MM.1S (cell line): Measurements from ENCODE around the gene EXOC8.

Experiments used
- DNase-seq: peaks from one replicate; pipeline ENCODE4 v3.0.0-alpha.2; 2015
- H2AFZ ChIP-seq: fragments of 300-600 bp; sonication (generic); 2 replicates; pipeline ENCODE4 v1.6.0; 2016; ENCODE audit warnings: antibody characterized with exemption, low read length
- H3F3A ChIP-seq: fragments of 300-600 bp; sonication (generic); 2 replicates; pipeline ENCODE4 v1.6.1; 2016; ENCODE audit warnings: mild to moderate bottlenecking, antibody characterized with exemption, low read length, moderate library complexity, mixed read lengths; ENCODE audit not compliant: insufficient read depth
- H3K27ac ChIP-seq: fragments of 300-600 bp; sonication (generic); 2 replicates; pipeline ENCODE4 v1.5.1; 2016; ENCODE audit warnings: mild to moderate bottlenecking, low read length
- H3K27me3 ChIP-seq: fragments of 300-600 bp; sonication (generic); replicated peaks from 2 replicates; pipeline ENCODE4 v1.6.0; 2016; ENCODE audit warnings: low read length; ENCODE audit not compliant: insufficient read depth
- H3K36me3 ChIP-seq: fragments of 300-600 bp; sonication (generic); replicated peaks from 2 replicates; pipeline ENCODE4 v1.6.1; 2016; ENCODE audit warnings: mild to moderate bottlenecking, low read length, mixed read lengths; ENCODE audit not compliant: insufficient read depth
- H3K4me1 ChIP-seq: fragments of 300-600 bp; sonication (generic); 2 replicates; pipeline ENCODE4 v1.6.1; 2016; ENCODE audit warnings: low read length, mixed read lengths
- H3K4me2 ChIP-seq: fragments of 300-600 bp; sonication (generic); 2 replicates; pipeline ENCODE4 v1.6.0; 2016; ENCODE audit warnings: low read depth, low read length
- H3K4me3 ChIP-seq: fragments of 300-600 bp; sonication (generic); 2 replicates; pipeline ENCODE4 v1.5.1; 2016; ENCODE audit warnings: low read length, mixed read lengths
- H3K79me2 ChIP-seq: fragments of 300-600 bp; sonication (generic); 2 replicates; pipeline ENCODE4 v1.6.1; 2016; ENCODE audit warnings: mixed run types, low read length, mixed read lengths
- H3K9ac ChIP-seq: fragments of 300-600 bp; sonication (generic); 2 replicates; pipeline ENCODE4 v1.6.1; 2016; ENCODE audit warnings: low read length, mixed read lengths
- H3K9me2 ChIP-seq: fragments of 300-600 bp; sonication (generic); replicated peaks from 2 replicates; pipeline ENCODE4 v1.6.1; 2016; ENCODE audit warnings: mild to moderate bottlenecking, low read length, mixed read lengths; ENCODE audit not compliant: insufficient read depth
- H3K9me3 ChIP-seq: fragments of 300-600 bp; sonication (generic); replicated peaks from 2 replicates; pipeline ENCODE4 v1.6.1; 2016; ENCODE audit warnings: mild to moderate bottlenecking, low read length, mixed read lengths; ENCODE audit not compliant: insufficient read depth
- H4K20me1 ChIP-seq: fragments of 300-600 bp; sonication (generic); 2 replicates; pipeline ENCODE4 v1.6.1; 2016; ENCODE audit warnings: mild to moderate bottlenecking, low read length, moderate library complexity, mixed read lengths; ENCODE audit not compliant: insufficient read depth
- EZH2 ChIP-seq: fragments of 300-600 bp; sonication (generic); optimal IDR thresholded peaks from 2 replicates; pipeline ENCODE3; 2017; ENCODE audit warnings: low read depth, mild to moderate bottlenecking, antibody characterized with exemption, low read length, mixed read lengths
- EZH2phosphoT487 ChIP-seq: fragments of 300-600 bp; sonication (generic); IDR thresholded peaks from 2 replicates; pipeline ENCODE4 v1.6.1; 2018; ENCODE audit warnings: antibody characterized with exemption, low read length
- TF ChIP-seq, protein P1 (sequence below): fragments of 300-600 bp; sonication (generic); IDR thresholded peaks from 2 replicates; pipeline ENCODE4 v1.5.1; 2016; ENCODE audit warnings: antibody characterized with exemption, low read length, mixed read lengths

EXOC8 gene

DNA sequence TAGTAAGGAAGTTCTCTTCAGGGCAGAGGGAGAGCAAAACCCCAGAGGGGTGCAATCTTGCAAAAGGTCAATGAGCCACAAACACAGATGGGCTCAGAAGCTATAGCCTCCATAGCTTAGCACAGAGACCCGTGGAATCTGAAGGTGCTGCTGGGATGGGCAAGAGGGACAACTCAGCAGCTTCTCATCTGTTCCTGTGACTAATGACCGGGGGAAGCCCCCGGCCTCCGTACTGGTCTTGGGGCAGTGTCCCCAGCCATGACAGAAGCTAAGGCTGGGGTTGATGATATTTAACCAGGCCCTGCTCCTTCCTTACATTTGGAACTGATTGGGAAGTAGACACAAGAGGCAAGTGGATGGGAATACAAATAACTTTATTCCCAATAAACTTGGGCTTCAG, 19.1 kb downstream of the EXOC8 start:
- no peak overlapping the region for H3K4me3 ChIP-seq
- no peaks in the 10 kb centered on the region for H3K79me2 ChIP-seq
- DNase-seq: no peak
- H3K36me3 ChIP-seq: no peaks in the 10 kb centered on the region
- no peaks in the 10 kb centered on the region for H3K9me3 ChIP-seq
- no peaks in the 10 kb centered on the region for H3F3A ChIP-seq
- H2AFZ ChIP-seq: no peak overlapping the region
- no peaks in the 10 kb centered on the region for H3K27me3 ChIP-seq
- H3K9ac ChIP-seq: no peak overlapping the region
- no peak overlapping the region for H3K4me2 ChIP-seq
- TF ChIP-seq, protein P1, sequence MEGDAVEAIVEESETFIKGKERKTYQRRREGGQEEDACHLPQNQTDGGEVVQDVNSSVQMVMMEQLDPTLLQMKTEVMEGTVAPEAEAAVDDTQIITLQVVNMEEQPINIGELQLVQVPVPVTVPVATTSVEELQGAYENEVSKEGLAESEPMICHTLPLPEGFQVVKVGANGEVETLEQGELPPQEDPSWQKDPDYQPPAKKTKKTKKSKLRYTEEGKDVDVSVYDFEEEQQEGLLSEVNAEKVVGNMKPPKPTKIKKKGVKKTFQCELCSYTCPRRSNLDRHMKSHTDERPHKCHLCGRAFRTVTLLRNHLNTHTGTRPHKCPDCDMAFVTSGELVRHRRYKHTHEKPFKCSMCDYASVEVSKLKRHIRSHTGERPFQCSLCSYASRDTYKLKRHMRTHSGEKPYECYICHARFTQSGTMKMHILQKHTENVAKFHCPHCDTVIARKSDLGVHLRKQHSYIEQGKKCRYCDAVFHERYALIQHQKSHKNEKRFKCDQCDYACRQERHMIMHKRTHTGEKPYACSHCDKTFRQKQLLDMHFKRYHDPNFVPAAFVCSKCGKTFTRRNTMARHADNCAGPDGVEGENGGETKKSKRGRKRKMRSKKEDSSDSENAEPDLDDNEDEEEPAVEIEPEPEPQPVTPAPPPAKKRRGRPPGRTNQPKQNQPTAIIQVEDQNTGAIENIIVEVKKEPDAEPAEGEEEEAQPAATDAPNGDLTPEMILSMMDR: no peak
- TF ChIP-seq EZH2 (no peak), EZH2phosphoT487 (no peak)
- no peaks in the 10 kb centered on the region for H3K4me1 ChIP-seq
- H3K27ac ChIP-seq: no peak overlapping the region
- no peaks in the 10 kb centered on the region for H4K20me1 ChIP-seq
- no peaks in the 10 kb centered on the region for H3K9me2 ChIP-seq

- no peaks in the 10 kb centered on the region for H3K9me2 ChIP-seq
- H3K4me2 ChIP-seq: no peak overlapping the region
- no peaks in the 10 kb centered on the region for H3K4me1 ChIP-seq
- no peak overlapping the region for H2AFZ ChIP-seq
- no peaks in the 10 kb centered on the region for H3K79me2 ChIP-seq
- no peaks in the 10 kb centered on the region for H3F3A ChIP-seq
- H3K9ac ChIP-seq: no peak overlapping the region
- no peaks in the 10 kb centered on the region for H3K36me3 ChIP-seq
- H3K4me3 ChIP-seq: no peak overlapping the region
- no peaks in the 10 kb centered on the region for H3K27me3 ChIP-seq
- no peak for DNase-seq
- no peak overlapping the region for H3K27ac ChIP-seq
- TF ChIP-seq, protein P1: no peak
- TF ChIP-seq EZH2: no peak
- no peak for TF ChIP-seq EZH2phosphoT487
- no peaks in the 10 kb centered on the region for H3K9me3 ChIP-seq
- H4K20me1 ChIP-seq: no peaks in the 10 kb centered on the region
These were observed 19.7 kb downstream of the EXOC8 start for GRCh38 chr1:231318015-231318355.

DNA sequence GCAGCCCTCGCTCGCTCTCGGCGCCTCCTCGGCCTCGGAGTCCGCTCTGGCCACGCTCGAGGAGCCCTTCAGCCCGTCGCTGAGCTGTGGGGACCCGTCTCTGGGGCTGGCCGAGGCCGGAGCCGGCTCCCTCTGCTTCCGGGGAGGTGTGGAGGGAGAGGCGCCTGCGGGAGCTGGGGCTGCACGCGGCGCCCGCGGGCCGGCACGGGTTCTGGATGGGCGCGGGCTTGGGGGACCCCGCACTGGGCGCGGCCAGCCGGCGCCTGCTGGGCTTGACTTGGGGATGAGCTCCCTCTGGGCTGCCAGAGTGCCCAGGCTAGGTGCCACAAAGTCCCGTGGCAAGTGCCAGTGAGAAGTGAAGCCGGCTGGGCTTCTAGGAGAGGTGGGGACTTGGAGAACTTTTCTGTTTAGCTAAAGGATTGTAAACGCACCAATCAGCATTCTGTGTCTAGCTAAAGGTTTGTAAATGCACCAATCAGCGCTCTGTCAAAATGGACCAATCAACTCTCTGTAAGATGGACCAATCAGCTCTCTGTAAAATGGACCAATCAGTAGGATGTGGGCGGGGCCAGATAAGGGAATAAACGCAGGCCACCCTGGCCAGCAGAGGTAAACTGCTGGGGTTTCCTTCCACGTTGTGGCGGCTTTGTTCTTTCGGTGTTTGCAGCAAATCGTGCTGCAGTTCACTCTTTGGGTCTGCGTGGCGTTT, 20.2 kb downstream of the EXOC8 start:
- no peaks in the 10 kb centered on the region for H3K36me3 ChIP-seq
- H4K20me1 ChIP-seq: no peaks in the 10 kb centered on the region
- no peaks in the 10 kb centered on the region for H3K9me2 ChIP-seq
- no peak overlapping the region for H3K9ac ChIP-seq
- no peak overlapping the region for H3K27ac ChIP-seq
- TF ChIP-seq, protein P1: no peak
- TF ChIP-seq EZH2phosphoT487: no peak
- TF ChIP-seq EZH2: no peak
- no peak for DNase-seq
- H3K4me3 ChIP-seq: no peak overlapping the region
- no peak overlapping the region for H2AFZ ChIP-seq
- no peaks in the 10 kb centered on the region for H3K4me1 ChIP-seq
- no peaks in the 10 kb centered on the region for H3K9me3 ChIP-seq
- no peaks in the 10 kb centered on the region for H3K27me3 ChIP-seq
- H3K4me2 ChIP-seq: no peak overlapping the region
- no peaks in the 10 kb centered on the region for H3K79me2 ChIP-seq
- H3F3A ChIP-seq: no peaks in the 10 kb centered on the region
